ENCODE measurements around the gene GPM6B. TPM values are rescaled to one million over a fixed set of nuclear protein-coding genes. Genes with fewer than 3 reads are reported as not detected.
A peak's percentile ranks its signal among the peaks of the same experiment; 100 is the strongest.

GPM6B gene
- total RNA-seq, 1 donor from 2014 or later, result 18.6 TPM

DNA sequence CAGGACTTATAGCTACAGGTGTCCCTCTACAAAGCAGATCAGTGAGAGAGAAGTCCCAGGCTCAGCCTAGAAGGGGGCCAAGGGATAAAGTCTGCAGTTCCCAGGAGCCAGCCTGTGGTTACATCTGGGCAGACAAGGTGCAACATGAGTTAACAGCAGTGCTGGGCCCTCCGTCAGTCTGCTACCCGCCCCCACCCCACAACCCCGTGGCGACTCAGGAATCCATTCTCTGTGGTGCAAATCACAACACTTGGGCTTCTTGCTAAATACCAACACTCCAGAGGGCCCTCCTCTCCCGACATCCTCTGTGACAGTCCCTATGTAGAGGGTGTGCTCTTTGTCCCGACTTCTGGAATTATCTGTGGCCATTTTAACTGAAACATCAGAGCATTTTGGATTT lies 13.8 kb downstream of the GPM6B start:
- no peaks in the 10 kb centered on the region for H3K9me3 ChIP-seq
- intact Hi-C loops (cut with DNase I), result no loop called here
- H3K36me3 ChIP-seq, result no peaks in the 10 kb centered on the region
- H3K27ac ChIP-seq, result no peak overlapping the region
- DNase-seq (ENCODE audit: low spot score in 2 of 2), result no peak
- H3K4me1 ChIP-seq, result no peaks in the 10 kb centered on the region
- no peak overlapping the region for H3K4me3 ChIP-seq
- TF ChIP-seq, protein P1, sequence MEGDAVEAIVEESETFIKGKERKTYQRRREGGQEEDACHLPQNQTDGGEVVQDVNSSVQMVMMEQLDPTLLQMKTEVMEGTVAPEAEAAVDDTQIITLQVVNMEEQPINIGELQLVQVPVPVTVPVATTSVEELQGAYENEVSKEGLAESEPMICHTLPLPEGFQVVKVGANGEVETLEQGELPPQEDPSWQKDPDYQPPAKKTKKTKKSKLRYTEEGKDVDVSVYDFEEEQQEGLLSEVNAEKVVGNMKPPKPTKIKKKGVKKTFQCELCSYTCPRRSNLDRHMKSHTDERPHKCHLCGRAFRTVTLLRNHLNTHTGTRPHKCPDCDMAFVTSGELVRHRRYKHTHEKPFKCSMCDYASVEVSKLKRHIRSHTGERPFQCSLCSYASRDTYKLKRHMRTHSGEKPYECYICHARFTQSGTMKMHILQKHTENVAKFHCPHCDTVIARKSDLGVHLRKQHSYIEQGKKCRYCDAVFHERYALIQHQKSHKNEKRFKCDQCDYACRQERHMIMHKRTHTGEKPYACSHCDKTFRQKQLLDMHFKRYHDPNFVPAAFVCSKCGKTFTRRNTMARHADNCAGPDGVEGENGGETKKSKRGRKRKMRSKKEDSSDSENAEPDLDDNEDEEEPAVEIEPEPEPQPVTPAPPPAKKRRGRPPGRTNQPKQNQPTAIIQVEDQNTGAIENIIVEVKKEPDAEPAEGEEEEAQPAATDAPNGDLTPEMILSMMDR (IDR thresholded peaks at IDR 0.05), result no peak
- H3K27me3 ChIP-seq, result no peaks in the 10 kb centered on the region

DNA sequence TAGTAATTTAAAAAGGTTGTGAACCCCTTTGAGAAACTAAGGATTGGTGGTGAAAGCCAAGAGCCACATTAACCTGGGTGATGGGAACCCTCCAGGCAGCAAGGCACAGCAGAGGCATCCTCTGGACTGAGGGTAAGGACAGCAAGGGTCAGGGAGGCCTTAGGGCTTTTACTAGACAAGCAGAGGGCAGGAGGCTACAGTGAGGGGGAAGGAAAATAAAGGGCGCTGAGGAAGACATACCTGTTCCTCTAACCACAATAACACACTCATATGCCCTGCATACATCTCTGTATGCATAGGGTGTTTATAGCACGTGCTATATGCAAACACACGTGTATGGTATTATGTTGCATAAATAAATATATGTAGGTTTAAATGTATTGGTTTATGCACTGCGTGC lies 18.7 kb downstream of the GPM6B start:
- DNase-seq (ENCODE audit: low spot score in 2 of 2), result no peak
- Histone ChIP-seq H3K36me3 (no peaks in the 10 kb centered on the region), H3K4me3 (no peak overlapping the region), H3K27ac (no peak overlapping the region), H3K4me1 (no peaks in the 10 kb centered on the region), H3K9me3 (no peaks in the 10 kb centered on the region), H3K27me3 (no peaks in the 10 kb centered on the region)
- intact Hi-C loops (cut with DNase I), result no loop called here
- TF ChIP-seq, protein P1 (IDR thresholded peaks at IDR 0.05), result no peak

DNA sequence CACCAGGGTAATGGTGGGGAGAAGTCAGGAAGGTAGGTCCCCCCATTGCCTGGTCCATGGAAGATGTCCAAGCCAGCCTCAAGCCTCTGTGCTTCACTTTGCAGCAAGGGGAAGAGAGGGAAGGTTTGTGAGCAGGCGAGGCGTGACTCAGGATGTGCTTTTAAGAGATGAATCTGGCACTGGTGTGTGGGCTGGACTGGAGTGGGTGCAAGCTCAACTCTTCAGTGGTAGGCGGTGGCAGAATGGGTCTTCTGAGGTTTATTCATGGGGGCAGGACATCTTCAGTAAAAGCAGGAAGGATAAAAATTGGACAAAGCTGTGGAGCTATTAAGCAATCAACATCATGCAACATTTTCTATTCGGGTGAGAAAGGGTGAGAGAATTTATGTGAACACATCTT lies 19.4 kb downstream of the GPM6B start:
- intact Hi-C loops (cut with DNase I), result no loop called here
- Histone ChIP-seq H3K27ac (no peak overlapping the region), H3K36me3 (no peaks in the 10 kb centered on the region), H3K9me3 (no peaks in the 10 kb centered on the region), H3K27me3 (no peaks in the 10 kb centered on the region), H3K4me1 (no peaks in the 10 kb centered on the region), H3K4me3 (no peak overlapping the region)
- TF ChIP-seq, protein P1 (IDR thresholded peaks at IDR 0.05), result no peak
- DNase-seq (ENCODE audit: low spot score in 2 of 2), result no peak

DNA sequence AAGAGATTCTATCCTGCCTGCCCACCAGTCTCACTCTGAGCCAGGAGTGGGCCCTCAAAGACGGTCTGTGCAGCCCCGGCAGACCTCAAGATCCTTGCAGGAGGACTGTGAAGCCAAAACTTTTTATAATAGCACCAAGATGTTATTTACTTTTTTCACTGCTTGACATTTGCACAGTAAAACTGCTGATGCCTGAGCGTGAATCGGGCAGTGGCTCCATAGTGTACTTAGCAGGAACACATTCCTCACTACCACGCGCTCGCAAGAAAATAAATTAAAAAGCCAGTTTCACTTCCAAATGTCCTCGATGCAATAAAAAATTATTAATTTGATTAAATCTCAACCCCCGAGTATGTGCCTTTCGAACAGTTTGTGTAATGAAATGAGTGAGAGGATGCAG lies 22.5 kb downstream of the GPM6B start:
- H3K27me3 ChIP-seq, result no peaks in the 10 kb centered on the region
- no peaks in the 10 kb centered on the region for H3K36me3 ChIP-seq
- H3K4me3 ChIP-seq, result no peak overlapping the region
- TF ChIP-seq, protein P1 (IDR thresholded peaks at IDR 0.05), result no peak
- peaks cover 0 to 6% of the 10 kb centered on the region in 2 donors for H3K4me1 ChIP-seq
- H3K9me3 ChIP-seq, result no peaks in the 10 kb centered on the region
- intact Hi-C loops (cut with DNase I), result loop anchor here (5.0 kb wide), 1 partner anchor 103 kb away; no protein-coding TSS in a partner anchor
- no peak for DNase-seq (ENCODE audit: low spot score in 2 of 2)
- H3K27ac ChIP-seq, result no peak overlapping the region

DNA sequence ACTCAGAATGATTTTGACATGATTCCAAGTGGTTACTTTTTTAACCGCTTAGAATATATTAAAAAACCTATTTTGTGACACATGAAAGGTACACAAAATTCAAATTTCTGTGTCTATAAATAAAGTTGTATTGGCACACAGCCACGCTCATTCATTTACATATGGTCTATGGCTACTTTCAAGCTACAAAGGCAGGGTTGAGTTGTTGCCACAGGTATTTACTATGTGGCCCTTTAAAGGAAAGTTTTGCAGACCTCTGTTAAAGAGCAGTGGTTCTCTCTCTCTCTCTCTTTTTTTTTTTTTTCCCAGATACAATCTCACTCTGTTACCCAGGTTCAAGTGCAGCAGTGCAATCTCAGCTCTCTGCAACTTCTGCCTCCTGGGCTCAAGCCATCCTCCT lies 23.0 kb downstream of the GPM6B start:
- Histone ChIP-seq H3K27ac (no peak overlapping the region), H3K4me3 (no peak overlapping the region), H3K4me1 (peaks cover 0 to 6% of the 10 kb centered on the region in 2 donors), H3K9me3 (no peaks in the 10 kb centered on the region), H3K27me3 (no peaks in the 10 kb centered on the region), H3K36me3 (no peaks in the 10 kb centered on the region)
- intact Hi-C loops (cut with DNase I), result loop anchor here (5.0 kb wide), 1 partner anchor 103 kb away; no protein-coding TSS in a partner anchor
- no peak for DNase-seq (ENCODE audit: low spot score in 2 of 2)
- TF ChIP-seq, protein P1 (IDR thresholded peaks at IDR 0.05), result no peak

DNA sequence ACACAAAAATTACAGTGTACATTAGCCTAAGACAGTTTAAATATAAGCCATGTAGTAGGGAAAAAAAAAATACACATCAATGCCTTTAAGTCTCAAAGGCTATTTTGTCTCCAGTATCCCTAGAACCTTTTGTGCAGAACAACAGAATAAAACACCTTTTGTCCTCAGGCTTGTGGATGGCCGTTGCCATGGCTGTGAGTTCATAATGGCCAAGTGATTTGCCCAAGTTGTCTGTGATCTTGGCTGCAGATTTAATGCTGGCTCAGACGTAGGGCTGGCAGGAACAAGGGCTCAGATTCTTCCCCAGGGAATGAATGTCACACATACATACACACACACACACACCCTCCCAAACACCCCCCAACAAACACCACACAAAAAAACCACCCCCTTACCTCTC lies 25.3 kb downstream of the GPM6B start:
- peak overlapping the region in 1 of 2 donors; percentile 71 for H3K27ac ChIP-seq
- no peak for DNase-seq (ENCODE audit: low spot score in 2 of 2)

More for the DNA sequence above, 25.3 kb downstream of the GPM6B start:
- no peaks in the 10 kb centered on the region for H3K9me3 ChIP-seq
- H3K36me3 ChIP-seq, result no peaks in the 10 kb centered on the region
- H3K4me3 ChIP-seq, result no peak overlapping the region
- H3K4me1 ChIP-seq, result peaks cover 0 to 6% of the 10 kb centered on the region in 2 donors
- intact Hi-C loops (cut with DNase I), result loop anchor here (5.0 kb wide), 1 partner anchor 106 kb away; no protein-coding TSS in a partner anchor
- TF ChIP-seq, protein P1 (IDR thresholded peaks at IDR 0.05), result no peak
- H3K27me3 ChIP-seq, result no peaks in the 10 kb centered on the region

All from ascending aorta (tissue), 2 donors.